Measurements from ENCODE around the gene SLC16A1. TPM values are rescaled to one million over a fixed set of nuclear protein-coding genes. Genes with fewer than 3 reads are reported as not detected.

SLC16A1 gene
- total and polyA plus RNA-seq, 2 experiments from 2014 or later, result 231 to 593 TPM

- no peak for TF ChIP-seq ZNF462 (CRISPR knock-in tag; IDR thresholded peaks at IDR 0.05)
- TF ChIP-seq JUNB (IDR thresholded peaks at IDR 0.05; ENCODE audit: unreplicated experiment), result no peak
- no peak for TF ChIP-seq CREB1 (CRISPR knock-in tag; IDR thresholded peaks at IDR 0.05; ENCODE audit: low read depth)
- TF ChIP-seq POLR2AphosphoS5 (IDR thresholded peaks at IDR 0.05; ENCODE audit: low read depth), result no peak
- no peak for TF ChIP-seq EZH2phosphoT487 (IDR thresholded peaks at IDR 0.05; ENCODE audit: unreplicated experiment)
- TF ChIP-seq ETS1 (IDR thresholded peaks at IDR 0.05), result no peak
- no peak for TF ChIP-seq ZNF331 (CRISPR knock-in tag; IDR thresholded peaks at IDR 0.05; ENCODE audit: low read depth)
- TF ChIP-seq EZH2 (IDR thresholded peaks at IDR 0.05; ENCODE audit: low read depth, unreplicated experiment), result no peak
- no peak for TF ChIP-seq NANOG (IDR thresholded peaks at IDR 0.05; ENCODE audit: borderline replicate concordance)
Observed at GRCh38 chr1:112904071-112904830, 51.7 kb downstream of the SLC16A1 start (continued).

All from GM23338 (cell line).